Suprapubic skin (tissue), 4 donors: ENCODE data around the gene THNSL1.

Source experiments
- EP300 ChIP-seq: sonication (generic); formaldehyde crosslinking; IDR thresholded peaks from one replicate; pipeline ENCODE4 v1.6.1; 2017; ENCODE audit warnings: antibody characterized with exemption
- POLR2A ChIP-seq, 2 donors: fragments of 450-650 bp; IDR thresholded peaks; one replicate each; pipeline ENCODE4 v1.6.1; 2017; ENCODE audit warnings: antibody characterized with exemption in 2 of 2, mild to moderate bottlenecking in 2 of 2, moderate library complexity in 2 of 2
- POLR2AphosphoS5 ChIP-seq, 3 donors: sonication (generic); formaldehyde crosslinking; IDR thresholded peaks; one replicate each; pipeline ENCODE4 v1.6.1; 2017; ENCODE audit warnings: antibody characterized with exemption in 3 of 3
- TF ChIP-seq, protein P1 (sequence below), 2 donors: fragments of 200-600 bp in 1 of 2; fragments of 450-650 bp in 1 of 2; sonication (generic) in 1 of 2; IDR thresholded peaks; one replicate each; pipeline ENCODE4 v1.5.1; 2016 to 2019; ENCODE audit warnings: antibody characterized with exemption in 2 of 2, mild to moderate bottlenecking in 1 of 2, moderate library complexity in 1 of 2

DNA sequence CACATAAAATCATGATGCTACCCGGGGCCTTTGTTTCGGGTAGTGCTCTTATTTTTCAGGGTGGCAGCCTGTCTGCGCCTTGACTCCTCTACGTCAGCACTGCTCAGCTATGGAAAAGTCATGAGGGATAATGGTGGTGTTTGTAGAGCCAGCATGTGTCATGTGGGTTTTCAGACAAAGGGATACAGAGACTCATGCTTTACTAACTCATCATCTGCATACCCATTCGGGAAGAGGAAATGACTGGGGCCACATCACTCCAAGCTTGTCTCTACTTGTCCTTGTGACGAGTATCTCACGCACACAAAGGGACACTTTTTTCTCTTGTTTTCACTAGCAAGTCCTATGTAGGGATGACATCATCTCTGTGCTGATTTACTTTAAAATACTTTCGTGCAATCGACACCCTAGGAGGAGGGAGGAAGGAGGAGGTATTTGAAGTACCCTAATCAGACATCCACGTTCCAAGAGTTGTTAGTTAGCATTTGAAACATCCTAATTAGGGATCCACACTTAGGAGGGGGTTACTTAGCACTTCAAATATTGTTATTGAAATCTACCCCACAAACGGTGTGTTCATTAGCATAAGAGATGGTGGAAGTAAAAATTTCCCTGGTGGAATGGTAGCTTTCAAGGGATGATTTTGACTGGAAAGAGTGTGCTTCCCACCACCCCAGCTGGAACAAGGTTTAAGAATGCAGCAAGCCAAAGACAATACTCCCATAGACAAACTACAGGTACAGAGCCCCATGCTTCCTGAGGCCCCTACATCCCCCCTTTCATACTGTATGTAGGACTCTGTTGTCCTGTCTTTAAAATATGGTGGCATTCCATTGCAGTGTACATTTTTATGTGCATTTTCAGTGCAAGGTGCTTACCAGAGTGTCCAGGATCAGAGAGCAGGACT is 52.0 kb downstream of the THNSL1 start:
- TF ChIP-seq, protein P1, sequence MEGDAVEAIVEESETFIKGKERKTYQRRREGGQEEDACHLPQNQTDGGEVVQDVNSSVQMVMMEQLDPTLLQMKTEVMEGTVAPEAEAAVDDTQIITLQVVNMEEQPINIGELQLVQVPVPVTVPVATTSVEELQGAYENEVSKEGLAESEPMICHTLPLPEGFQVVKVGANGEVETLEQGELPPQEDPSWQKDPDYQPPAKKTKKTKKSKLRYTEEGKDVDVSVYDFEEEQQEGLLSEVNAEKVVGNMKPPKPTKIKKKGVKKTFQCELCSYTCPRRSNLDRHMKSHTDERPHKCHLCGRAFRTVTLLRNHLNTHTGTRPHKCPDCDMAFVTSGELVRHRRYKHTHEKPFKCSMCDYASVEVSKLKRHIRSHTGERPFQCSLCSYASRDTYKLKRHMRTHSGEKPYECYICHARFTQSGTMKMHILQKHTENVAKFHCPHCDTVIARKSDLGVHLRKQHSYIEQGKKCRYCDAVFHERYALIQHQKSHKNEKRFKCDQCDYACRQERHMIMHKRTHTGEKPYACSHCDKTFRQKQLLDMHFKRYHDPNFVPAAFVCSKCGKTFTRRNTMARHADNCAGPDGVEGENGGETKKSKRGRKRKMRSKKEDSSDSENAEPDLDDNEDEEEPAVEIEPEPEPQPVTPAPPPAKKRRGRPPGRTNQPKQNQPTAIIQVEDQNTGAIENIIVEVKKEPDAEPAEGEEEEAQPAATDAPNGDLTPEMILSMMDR (IDR thresholded peaks at IDR 0.05), result no peak
- TF ChIP-seq POLR2A (IDR thresholded peaks at IDR 0.05) (no peak), EP300 (no peak), POLR2AphosphoS5 (IDR thresholded peaks at IDR 0.05) (no peak)
